HepG2 (cell line): ENCODE measurements around the gene AK8. TPM values are rescaled to one million over a fixed set of nuclear protein-coding genes. Genes with fewer than 3 reads are reported as not detected.

ENCODE experiments used
- ATAC-seq: fragments of 200-7000 bp; cut with Tn5 transposase; 3 replicates; pipeline ENCODE4 v1.9.1; 2020; ENCODE audit warnings: mild to moderate bottlenecking, moderate library complexity
- BruUV-seq: library from RNA; stranded (reverse); fragments of 400-500 nt; replicated peaks from 2 replicates; lab custom pipeline; 2021; lab: Mats Ljungman, UMichigan
- CTCF ChIA-PET: fragments of 300-600 bp; formaldehyde crosslinking; extraction: SDS; loops from one replicate; lab custom pipeline; 2021; ENCODE audit warnings: low total read pairs, inconsistent platforms, low intra/inter-chr PET ratio; lab: Yijun Ruan, JAX
- POLR2A ChIA-PET: fragments of 350-600 bp; sonication (Branson Sonifier 250); formaldehyde crosslinking; loops from one replicate; lab custom pipeline; 2020; ENCODE audit warnings: antibody characterized with exemption, inconsistent platforms; lab: Yijun Ruan, JAX
- DNase-seq: peaks from one replicate; pipeline ENCODE4 v3.0.0-alpha.2; 2015; ENCODE audit warnings: low spot score
- FAIRE-seq: peaks from 3 replicates; lab custom pipeline; 2011; peaks lifted over from hg19 to GRCh38; lab: Jason Lieb, UNC
- H2AFZ ChIP-seq: one replicate; pipeline ENCODE4 v1.6.1; 2011; ENCODE audit warnings: low read length, inconsistent platforms
- H3K27ac ChIP-seq: fragments of 300-600 bp; 3 replicates; pipeline ENCODE4 v1.8.0; 2011; ENCODE audit warnings: mixed run types, mild to moderate bottlenecking, mixed read lengths, low read length, inconsistent platforms; ENCODE audit not compliant: insufficient read depth; ENCODE audit errors: extremely low read length
- H3K27me3 ChIP-seq, 2 experiments: fragments of 200-600 bp in 1 of 2; 2 replicates in 1 of 2; 3 replicates in 1 of 2; pipeline versions ENCODE4 v1.6.0 to v1.8.0; 2011; ENCODE audit warnings: low read length in 2 of 2, mild to moderate bottlenecking in 2 of 2, moderate library complexity in 2 of 2, inconsistent platforms in 1 of 2; ENCODE audit not compliant: insufficient read depth in 2 of 2, control insufficient read depth in 1 of 2
- H3K36me3 ChIP-seq, 2 experiments: fragments of 200-600 bp in 1 of 2; replicated peaks in 1 of 2; 2 replicates in 1 of 2; 3 replicates in 1 of 2; pipeline versions ENCODE4 v1.5.1 to v1.8.0; 2011; ENCODE audit warnings: low read length in 2 of 2, inconsistent platforms in 1 of 2; ENCODE audit not compliant: insufficient read depth in 2 of 2, control insufficient read depth in 1 of 2
- H3K4me1 ChIP-seq: 2 replicates; pipeline ENCODE4 v1.5.1; 2012; ENCODE audit warnings: low read length, inconsistent platforms; ENCODE audit not compliant: insufficient read depth
- H3K4me2 ChIP-seq: 2 replicates; pipeline ENCODE4 v1.6.0; 2011; ENCODE audit warnings: low read depth, low read length, inconsistent platforms
- H3K4me3 ChIP-seq, 3 experiments: fragments of 200-600 bp in 1 of 3; sonication (generic), shearing (Covaris generic) in 1 of 3; replicated peaks in 1 of 3; 2 replicates each; pipeline ENCODE4 v1.5.1; 2011 to 2016; ENCODE audit warnings: low read length in 3 of 3, inconsistent platforms in 2 of 3, low read depth in 2 of 3, mild to moderate bottlenecking in 2 of 3, control low read depth in 1 of 3, mixed read lengths in 1 of 3; ENCODE audit not compliant: insufficient read depth in 1 of 3
- H3K79me2 ChIP-seq: one replicate; pipeline ENCODE4 v1.6.1; 2011; ENCODE audit warnings: low read length, inconsistent platforms; ENCODE audit not compliant: insufficient read depth
- H3K9ac ChIP-seq: 2 replicates; pipeline ENCODE4 v1.6.0; 2011; ENCODE audit warnings: mild to moderate bottlenecking, low read depth, low read length, inconsistent platforms; ENCODE audit not compliant: insufficient read depth
- H3K9me3 ChIP-seq: 2 replicates; pipeline ENCODE4 v1.5.1; 2012; ENCODE audit warnings: mild to moderate bottlenecking, low read length
- H4K20me1 ChIP-seq: 2 replicates; pipeline ENCODE4 v1.6.0; 2011; ENCODE audit warnings: inconsistent platforms, mild to moderate bottlenecking, low read length, moderate library complexity; ENCODE audit not compliant: insufficient read depth
- ARID3A ChIP-seq: IDR thresholded peaks from 2 replicates; pipeline ENCODE4 v1.6.1; 2012; ENCODE audit warnings: low read depth, low read length, improper control_type of control experiment
- ATAD3A ChIP-seq: sonication (generic); formaldehyde crosslinking; IDR thresholded peaks from 2 replicates; pipeline ENCODE4 v1.4.0; 2020; ENCODE audit warnings: missing genetic modification reagents
- CENPT ChIP-seq: sonication (generic); formaldehyde crosslinking; IDR thresholded peaks from 2 replicates; pipeline ENCODE4 v1.8.0; 2022; ENCODE audit warnings: low read depth, mild to moderate bottlenecking, moderate library complexity, missing genetic modification reagents
- EEA1 ChIP-seq: sonication (generic); formaldehyde crosslinking; IDR thresholded peaks from 2 replicates; pipeline ENCODE4 v1.5.1; 2020; ENCODE audit warnings: mild to moderate bottlenecking, missing genetic modification reagents, borderline replicate concordance
- FOXK2 ChIP-seq: fragments of 450-650 bp; IDR thresholded peaks from 2 replicates; pipeline ENCODE4 v1.6.1; 2016
- HNRNPK ChIP-seq: fragments of 200-400 bp; formaldehyde crosslinking; IDR thresholded peaks from 2 replicates; pipeline ENCODE4 v1.6.1; 2018; ENCODE audit warnings: low read length, low read depth, moderate library complexity, mild to moderate bottlenecking; ENCODE audit not compliant: poor library complexity, severe bottlenecking
- HOXA5 ChIP-seq: sonication (generic); formaldehyde crosslinking; IDR thresholded peaks from 2 replicates; pipeline ENCODE4 v1.4.0; 2020; ENCODE audit warnings: missing genetic modification reagents
- SAFB2 ChIP-seq: sonication (generic); formaldehyde crosslinking; IDR thresholded peaks from 2 replicates; pipeline ENCODE4 v1.5.1; 2020; ENCODE audit warnings: missing genetic modification reagents, low read depth, mild to moderate bottlenecking, borderline replicate concordance
- SP140L ChIP-seq: sonication (generic); formaldehyde crosslinking; IDR thresholded peaks from 2 replicates; pipeline ENCODE4 v1.4.0; 2020; ENCODE audit warnings: missing genetic modification reagents, borderline replicate concordance
- SPEN ChIP-seq: sonication (generic); formaldehyde crosslinking; IDR thresholded peaks from 2 replicates; pipeline ENCODE4 v1.5.1; 2020; ENCODE audit warnings: low read depth, mild to moderate bottlenecking, missing genetic modification reagents
- ZEB1 ChIP-seq: IDR thresholded peaks from 2 replicates; pipeline ENCODE4 v1.6.1; 2012; ENCODE audit warnings: mild to moderate bottlenecking, low read depth, inconsistent platforms; ENCODE audit not compliant: insufficient replicate concordance
- ZKSCAN5 ChIP-seq: sonication (generic); formaldehyde crosslinking; IDR thresholded peaks from 2 replicates; pipeline ENCODE4 v1.5.1; 2020; ENCODE audit warnings: mild to moderate bottlenecking, missing genetic modification reagents
- ZNF121 ChIP-seq: sonication (generic); formaldehyde crosslinking; IDR thresholded peaks from 2 replicates; pipeline ENCODE4 v1.5.0; 2020; ENCODE audit warnings: mild to moderate bottlenecking, missing genetic modification reagents
- ZNF776 ChIP-seq: sonication (generic); formaldehyde crosslinking; IDR thresholded peaks from 2 replicates; pipeline ENCODE4 v1.4.0; 2020; ENCODE audit warnings: mild to moderate bottlenecking, missing genetic modification reagents
- ZNF839 ChIP-seq: sonication (generic); formaldehyde crosslinking; IDR thresholded peaks from 2 replicates; pipeline ENCODE4 v1.4.0; 2020; ENCODE audit warnings: missing genetic modification reagents, mild to moderate bottlenecking, borderline replicate concordance
- ZSCAN12 ChIP-seq: sonication (generic); formaldehyde crosslinking; IDR thresholded peaks from 2 replicates; pipeline ENCODE4 v1.9.0; 2021; ENCODE audit warnings: mild to moderate bottlenecking, missing genetic modification reagents
- WGBS: methylation state at CpG from one replicate; pipeline ENCODE4 v1.1.6; 2017; ENCODE audit warnings: low lambda C conversion rate; 5-methylcytosine and 5-hydroxymethylcytosine counted together
- in situ Hi-C: cut with HindIII; loops from 2 replicates; pipeline ENCODE4 v1.10.0; 2017; ENCODE audit warnings: low pct_unique_long_range_greater_than_20kb; ENCODE audit not compliant: extremely low pct_ligation_motif_present
- intact Hi-C: fragments of 100-400 bp; cut with micrococcal nuclease; formaldehyde crosslinking; loops from one replicate; pipeline ENCODE4 v1.10.0; 2022; ENCODE audit not compliant: unreplicated experiment
- polyA plus RNA-seq, 8 experiments: library from polyadenylated mRNA; depleted of rRNA in 3 of 8; stranded (reverse) in 7 of 8; unstranded in 1 of 8; fragments of >200 nt; fragmentation: Illumina TruSeq in 4 of 8; extraction: Trizol in 4 of 8; gene quantifications; 2 replicates each; pipeline versions ENCODE4 v1.2.1 to v1.2.3, GENCODE V29; 2011 to 2016; ENCODE audit warnings: low read depth in 4 of 8, missing spikeins in 1 of 8, mixed read lengths in 1 of 8; ENCODE audit not compliant: insufficient read depth in 1 of 8
- total RNA-seq, 5 experiments: library from RNA; depleted of rRNA; stranded (reverse); fragments of >200 nt; fragmentation: Illumina TruSeq; extraction: Trizol; gene quantifications; 2 replicates each; pipeline ENCODE4 v1.2.3, GENCODE V29; 2016; ENCODE audit warnings: low read depth in 1 of 5
- TF ChIP-seq, protein P1 (sequence below): sonication (generic); formaldehyde crosslinking; IDR thresholded peaks from 2 replicates; pipeline ENCODE4 v1.8.0; 2022; ENCODE audit warnings: mild to moderate bottlenecking, missing genetic modification reagents, borderline replicate concordance

The AK8 gene
- total and polyA plus RNA-seq, 2 of the 13 experiments (the other 11 are each of a cell fraction or from before 2014, with no cell fraction given) = 0.11 TPM; not detected in 1

DNA sequence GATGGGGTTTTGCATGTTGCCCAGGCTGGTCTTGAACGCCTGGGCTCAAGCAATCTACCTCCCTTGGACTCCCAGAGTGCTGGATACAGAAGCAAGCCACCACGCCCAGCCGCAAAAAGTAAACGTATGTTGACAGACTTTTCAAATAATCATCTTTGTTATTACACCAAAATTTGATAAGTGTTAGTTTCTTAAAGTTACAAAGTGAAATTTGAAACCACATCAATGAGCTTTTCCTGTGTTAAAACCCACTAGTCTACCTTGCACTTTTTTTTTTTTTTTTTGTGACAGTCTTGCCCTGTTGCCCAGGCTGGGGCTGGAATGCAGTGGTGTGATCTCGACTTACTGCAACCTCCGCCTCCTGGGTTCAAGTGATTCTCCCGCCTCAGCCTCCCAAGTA, 30.6 kb upstream of the AK8 start:
- Histone ChIP-seq H3K4me3 (no peak overlapping the region), H3K9ac (no peak overlapping the region), H2AFZ (no peak overlapping the region), H3K36me3 (peaks cover 11 to 48% of the 10 kb centered on the region in 2 experiments; a peak in 4 of 5 replicates), H3K4me2 (no peak overlapping the region), H3K4me1 (no peaks in the 10 kb centered on the region), H4K20me1 (0 out of 2 replicates have a peak, but pooled peaks cover 4% of the 10 kb centered on the region), H3K9me3 (no peaks in the 10 kb centered on the region), H3K79me2 (no peaks in the 10 kb centered on the region), H3K27ac (no peak overlapping the region)
- ATAC-seq (no peak), FAIRE-seq (no peak)
- ChIA-PET POLR2A (no interaction called here), CTCF (no interaction called here)
- no TSS peak for BruUV-seq
- WGBS = 97% methylated on average over 7 of the region's 7 CpGs
- intact Hi-C loops = no loop called here
- TF ChIP-seq SP140L (CRISPR knock-in tag) (no peak), ZNF121 (CRISPR knock-in tag) (no peak), ZNF839 (CRISPR knock-in tag) (no peak), EEA1 (CRISPR knock-in tag) (no peak), FOXK2 (no peak), SAFB2 (CRISPR knock-in tag) (no peak)
- TF ChIP-seq, protein P1, sequence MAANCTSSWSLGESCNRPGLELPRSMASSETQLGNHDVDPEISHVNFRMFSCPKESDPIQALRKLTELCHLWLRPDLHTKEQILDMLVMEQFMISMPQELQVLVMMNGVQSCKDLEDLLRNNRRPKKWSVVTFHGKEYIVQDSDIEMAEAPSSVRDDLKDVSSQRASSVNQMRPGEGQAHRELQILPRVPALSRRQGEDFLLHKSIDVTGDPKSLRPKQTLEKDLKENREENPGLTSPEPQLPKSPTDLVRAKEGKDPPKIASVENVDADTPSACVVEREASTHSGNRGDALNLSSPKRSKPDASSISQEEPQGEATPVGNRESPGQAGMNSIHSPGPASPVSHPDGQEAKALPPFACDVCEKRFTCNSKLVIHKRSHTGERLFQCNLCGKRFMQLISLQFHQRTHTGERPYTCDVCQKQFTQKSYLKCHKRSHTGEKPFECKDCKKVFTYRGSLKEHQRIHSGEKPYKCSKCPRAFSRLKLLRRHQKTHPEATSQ = no peak
- TF ChIP-seq, all 625 proteins: peak for 0
- no peak for DNase-seq
- in situ Hi-C loops = no loop called here
- no peaks in the 10 kb centered on the region for H3K27me3 ChIP-seq

DNA sequence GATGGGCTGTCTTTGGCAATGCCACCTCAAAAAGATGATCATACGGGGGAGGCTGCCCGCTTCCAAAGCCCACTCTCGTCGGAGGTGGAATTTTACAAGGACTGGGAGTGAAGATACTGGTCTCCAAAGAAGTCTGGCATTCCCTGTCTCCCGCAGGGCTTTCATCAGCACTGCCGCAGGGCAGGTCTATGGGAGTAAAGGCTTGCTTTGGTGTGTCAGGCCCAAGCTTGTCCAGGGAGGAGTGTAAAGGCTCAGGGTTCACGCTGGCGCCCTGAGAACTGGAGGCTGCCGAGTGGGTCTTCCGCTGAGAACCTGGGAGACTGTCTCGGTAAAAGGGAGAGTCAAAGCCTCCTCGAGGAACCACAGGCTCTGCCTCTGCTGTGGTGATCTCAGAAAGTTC, 27.6 kb upstream of the AK8 start:
- no peak overlapping the region for H3K4me3 ChIP-seq
- no peaks in the 10 kb centered on the region for H3K4me1 ChIP-seq
- H3K36me3 ChIP-seq = peaks cover 13 to 48% of the 10 kb centered on the region in 2 experiments
- POLR2A ChIA-PET = interaction anchor here (0.8 kb wide), 1 partner anchor 94 kb away, joined by 5 read pairs; no protein-coding TSS in a partner anchor
- H3K4me2 ChIP-seq = no peak overlapping the region
- no peak for ATAC-seq
- H3K27me3 ChIP-seq = no peaks in the 10 kb centered on the region
- BruUV-seq = no TSS peak
- no peak for FAIRE-seq
- no peaks in the 10 kb centered on the region for H3K9me3 ChIP-seq
- H3K79me2 ChIP-seq = no peaks in the 10 kb centered on the region
- H4K20me1 ChIP-seq = no peaks in the 10 kb centered on the region
- H3K27ac ChIP-seq = no peak overlapping the region
- WGBS = 93% methylated on average over 12 of the region's 12 CpGs
- intact Hi-C loops = no loop called here
- H2AFZ ChIP-seq = no peak overlapping the region
- in situ Hi-C loops = no loop called here
- no peak overlapping the region for H3K9ac ChIP-seq
- CTCF ChIA-PET = no interaction called here
- no peak for DNase-seq
- TF ChIP-seq HNRNPK (no peak), ZNF776 (CRISPR knock-in tag) (no peak), ZEB1 (no peak), ATAD3A (CRISPR knock-in tag) (no peak), ZKSCAN5 (CRISPR knock-in tag) (no peak), SPEN (no peak), CENPT (CRISPR knock-in tag) (no peak), ZSCAN12 (no peak), ARID3A (no peak), HOXA5 (CRISPR knock-in tag) (no peak)
